ENCODE results near the gene TESK1.
A peak's percentile ranks its signal among the peaks of the same experiment; 100 is the strongest.

TESK1 gene

GRCh38 chr9:35650341-35651158 is 45.5 kb downstream of the TESK1 start, which contains the start of gene SIT1:
TSS of gene SIT1 (minus strand) at chr9:35650931. CDS start at chr9:35650853, 78 bp downstream.
- DNase-seq (ENCODE audit: low read depth), result peak; percentile 25
- peak within 1 kb of the TSS; percentile 17 for H3K4me3 ChIP-seq (ENCODE audit: low read depth, low read length)
- TF ChIP-seq, protein P1, sequence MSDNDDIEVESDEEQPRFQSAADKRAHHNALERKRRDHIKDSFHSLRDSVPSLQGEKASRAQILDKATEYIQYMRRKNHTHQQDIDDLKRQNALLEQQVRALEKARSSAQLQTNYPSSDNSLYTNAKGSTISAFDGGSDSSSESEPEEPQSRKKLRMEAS (IDR thresholded peaks at IDR 0.05; ENCODE audit: low read depth, low read length), result no peak
- TF ChIP-seq MYC (IDR thresholded peaks at IDR 0.05; ENCODE audit: low read depth, low read length), result no peak
- TF ChIP-seq POLR2A (IDR thresholded peaks at IDR 0.05; ENCODE audit: extremely low read depth, insufficient read length), result no peak
- TF ChIP-seq, protein P2, sequence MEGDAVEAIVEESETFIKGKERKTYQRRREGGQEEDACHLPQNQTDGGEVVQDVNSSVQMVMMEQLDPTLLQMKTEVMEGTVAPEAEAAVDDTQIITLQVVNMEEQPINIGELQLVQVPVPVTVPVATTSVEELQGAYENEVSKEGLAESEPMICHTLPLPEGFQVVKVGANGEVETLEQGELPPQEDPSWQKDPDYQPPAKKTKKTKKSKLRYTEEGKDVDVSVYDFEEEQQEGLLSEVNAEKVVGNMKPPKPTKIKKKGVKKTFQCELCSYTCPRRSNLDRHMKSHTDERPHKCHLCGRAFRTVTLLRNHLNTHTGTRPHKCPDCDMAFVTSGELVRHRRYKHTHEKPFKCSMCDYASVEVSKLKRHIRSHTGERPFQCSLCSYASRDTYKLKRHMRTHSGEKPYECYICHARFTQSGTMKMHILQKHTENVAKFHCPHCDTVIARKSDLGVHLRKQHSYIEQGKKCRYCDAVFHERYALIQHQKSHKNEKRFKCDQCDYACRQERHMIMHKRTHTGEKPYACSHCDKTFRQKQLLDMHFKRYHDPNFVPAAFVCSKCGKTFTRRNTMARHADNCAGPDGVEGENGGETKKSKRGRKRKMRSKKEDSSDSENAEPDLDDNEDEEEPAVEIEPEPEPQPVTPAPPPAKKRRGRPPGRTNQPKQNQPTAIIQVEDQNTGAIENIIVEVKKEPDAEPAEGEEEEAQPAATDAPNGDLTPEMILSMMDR (IDR thresholded peaks at IDR 0.05; ENCODE audit: low read depth, low read length), result no peak

- H3K4me3 ChIP-seq (ENCODE audit: low read depth, low read length), result no peak overlapping the region
- TF ChIP-seq, protein P2 (IDR thresholded peaks at IDR 0.05; ENCODE audit: low read depth, low read length), result no peak
- TF ChIP-seq MYC (IDR thresholded peaks at IDR 0.05; ENCODE audit: low read depth, low read length), result no peak
- no peak for TF ChIP-seq POLR2A (IDR thresholded peaks at IDR 0.05; ENCODE audit: extremely low read depth, insufficient read length)
- TF ChIP-seq, protein P1 (IDR thresholded peaks at IDR 0.05; ENCODE audit: low read depth, low read length), result no peak
- DNase-seq (ENCODE audit: low read depth), result peak; percentile 81
Measured at GRCh38 chr9:35651956-35652828, 47.1 kb downstream of the TESK1 start.

- TF ChIP-seq POLR2A (IDR thresholded peaks at IDR 0.05; ENCODE audit: extremely low read depth, insufficient read length) (no peak), MYC (IDR thresholded peaks at IDR 0.05; ENCODE audit: low read depth, low read length) (no peak)
- TF ChIP-seq, protein P2 (IDR thresholded peaks at IDR 0.05; ENCODE audit: low read depth, low read length), result no peak
- TF ChIP-seq, protein P1 (IDR thresholded peaks at IDR 0.05; ENCODE audit: low read depth, low read length), result no peak
- no peak overlapping the region for H3K4me3 ChIP-seq (ENCODE audit: low read depth, low read length)
- no peak for DNase-seq (ENCODE audit: low read depth)
Measured at GRCh38 chr9:35652829-35653209, 47.8 kb downstream of the TESK1 start.

DNA sequence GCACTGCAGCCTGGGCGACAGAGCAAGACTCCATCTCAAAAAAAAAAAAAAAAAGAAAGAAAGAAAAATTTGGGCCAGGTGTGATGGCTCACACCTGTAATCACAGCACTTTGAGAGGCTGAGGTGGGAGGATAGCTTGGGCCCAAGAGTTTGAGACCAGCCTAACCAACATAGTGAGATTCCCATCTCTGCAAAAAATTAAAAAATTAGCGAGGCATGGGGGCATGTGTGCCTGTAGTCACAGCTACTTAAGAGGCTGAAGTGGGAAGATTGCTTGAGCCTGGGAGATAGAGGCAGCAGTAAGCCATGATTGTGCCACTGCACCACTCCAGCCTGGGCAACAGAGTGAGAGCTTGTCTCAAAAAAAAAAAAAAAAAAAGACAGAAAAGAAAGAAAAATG is 48.5 kb downstream of the TESK1 start:
- H3K4me3 ChIP-seq (ENCODE audit: low read depth, low read length), result no peak overlapping the region
- no peak for TF ChIP-seq MYC (IDR thresholded peaks at IDR 0.05; ENCODE audit: low read depth, low read length)
- TF ChIP-seq, protein P2 (IDR thresholded peaks at IDR 0.05; ENCODE audit: low read depth, low read length), result no peak
- TF ChIP-seq, protein P1 (IDR thresholded peaks at IDR 0.05; ENCODE audit: low read depth, low read length), result no peak
- no peak for TF ChIP-seq POLR2A (IDR thresholded peaks at IDR 0.05; ENCODE audit: extremely low read depth, insufficient read length)
- no peak for DNase-seq (ENCODE audit: low read depth)

- no peak for TF ChIP-seq MYC (IDR thresholded peaks at IDR 0.05; ENCODE audit: low read depth, low read length)
- no peak for TF ChIP-seq POLR2A (IDR thresholded peaks at IDR 0.05; ENCODE audit: extremely low read depth, insufficient read length)
- TF ChIP-seq, protein P2 (IDR thresholded peaks at IDR 0.05; ENCODE audit: low read depth, low read length), result no peak
- TF ChIP-seq, protein P1 (IDR thresholded peaks at IDR 0.05; ENCODE audit: low read depth, low read length), result no peak
- H3K4me3 ChIP-seq (ENCODE audit: low read depth, low read length), result no peak overlapping the region
- peak; percentile 64 for DNase-seq (ENCODE audit: low read depth)
Measured at GRCh38 chr9:35656348-35656747, 51.3 kb downstream of the TESK1 start.
